GM19099 (cell line): ENCODE data around the gene JCAD.

Experiments used
- POLR2A ChIP-seq: IDR thresholded peaks from 3 replicates; pipeline ENCODE4 v1.6.1; 2011; ENCODE audit warnings: low read depth; ENCODE audit not compliant: insufficient read length; ENCODE audit errors: extremely low read depth

Gene JCAD

GRCh38 chr10:30083934-30084333 lies 24.5 kb upstream of the JCAD start:
- no peak for TF ChIP-seq POLR2A

DNA sequence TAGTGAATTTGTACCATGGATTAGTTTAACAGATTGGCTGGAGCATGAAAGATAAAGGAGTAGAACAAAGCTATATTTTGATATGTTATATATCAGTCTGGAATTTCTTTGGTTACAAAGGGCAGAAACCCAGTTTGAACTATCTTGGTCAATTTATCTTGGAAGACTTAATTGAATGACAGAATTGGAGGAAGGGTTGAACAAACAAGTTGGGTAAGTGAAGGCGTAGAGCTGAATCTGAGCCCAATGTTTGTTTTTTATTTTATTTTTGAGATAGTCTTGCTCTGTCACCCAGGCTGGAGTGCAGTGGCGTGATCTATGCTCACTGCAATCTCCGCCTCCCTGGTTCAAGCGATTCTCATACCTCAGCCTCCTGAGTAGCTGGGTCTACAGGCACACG lies 21.8 kb upstream of the JCAD start:
- TF ChIP-seq POLR2A = no peak

DNA sequence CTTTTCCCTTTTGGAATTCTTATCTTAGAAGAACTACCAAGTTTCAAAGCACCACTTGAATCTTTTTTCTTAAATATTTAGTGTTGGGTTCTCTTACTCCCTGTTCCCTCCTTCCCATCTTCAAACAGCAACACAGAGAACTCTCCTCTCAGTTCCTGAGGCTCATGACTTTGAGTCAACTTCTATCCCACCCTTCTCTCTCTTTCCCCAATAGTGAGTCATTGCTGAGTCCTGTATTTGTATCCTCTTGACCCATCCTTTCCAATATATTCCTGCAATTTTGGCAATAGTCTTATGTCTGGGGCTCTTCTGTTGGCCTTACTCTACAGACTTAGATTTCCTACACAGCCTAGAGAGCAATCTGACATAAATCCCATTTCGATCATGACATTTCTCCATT lies 20.8 kb upstream of the JCAD start:
- TF ChIP-seq POLR2A = no peak

DNA sequence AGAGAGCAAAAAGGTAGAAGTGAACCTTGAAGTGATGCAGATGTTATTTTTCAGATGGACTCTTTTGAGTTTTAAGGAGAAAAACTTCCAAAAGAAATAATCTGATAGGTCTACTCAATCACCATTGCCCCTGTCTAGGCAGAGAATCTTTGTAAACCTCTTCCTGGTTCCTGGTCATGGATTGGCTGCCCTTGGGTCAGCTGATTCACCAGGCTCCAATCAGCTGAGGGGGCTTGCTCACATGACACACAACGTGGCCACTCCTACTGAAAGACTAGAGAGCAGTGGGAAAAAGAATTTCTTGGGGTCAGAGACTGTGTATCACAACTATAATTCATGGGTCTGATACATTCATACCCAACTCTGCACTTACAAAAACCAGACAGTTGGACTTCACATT lies 20.0 kb upstream of the JCAD start:
- no peak for TF ChIP-seq POLR2A

DNA sequence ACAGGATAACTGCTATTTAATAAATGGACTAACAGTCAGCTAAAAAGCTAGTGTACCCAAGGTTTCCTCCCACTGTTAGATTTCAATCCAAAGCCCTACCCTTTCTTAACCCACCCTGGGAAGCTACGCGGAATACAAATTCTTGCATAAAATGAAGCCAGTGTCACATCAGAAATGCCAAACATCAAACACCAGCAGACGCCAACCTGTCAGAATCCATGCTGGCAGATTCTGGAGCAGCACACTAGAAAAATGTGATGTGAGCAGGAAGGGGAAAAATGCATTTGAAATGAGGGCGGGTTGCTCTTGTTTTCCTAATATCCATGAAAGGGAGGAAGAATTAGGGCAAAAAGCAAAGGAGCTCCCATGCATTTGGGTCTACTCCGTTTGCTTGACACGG lies 16.1 kb upstream of the JCAD start:
- no peak for TF ChIP-seq POLR2A

DNA sequence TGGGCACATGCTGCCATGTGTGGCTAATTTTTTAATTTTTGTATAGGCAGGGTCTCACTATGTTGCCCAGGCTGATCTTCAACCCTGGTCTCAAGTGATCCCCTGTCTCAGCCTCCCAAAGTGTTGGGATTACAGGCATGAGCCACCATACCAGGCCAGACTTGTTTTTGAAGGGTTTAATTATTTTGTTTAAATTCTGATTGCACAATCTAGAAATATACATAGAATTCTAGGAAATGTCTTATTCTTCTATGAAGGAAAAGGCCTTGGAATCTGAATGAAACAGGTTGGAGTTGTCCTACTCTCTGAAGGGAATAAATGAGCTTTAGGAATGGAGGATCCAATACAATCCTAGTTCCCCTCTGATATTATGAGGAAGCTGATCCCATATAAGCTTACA lies 15.5 kb upstream of the JCAD start:
- no peak for TF ChIP-seq POLR2A

DNA sequence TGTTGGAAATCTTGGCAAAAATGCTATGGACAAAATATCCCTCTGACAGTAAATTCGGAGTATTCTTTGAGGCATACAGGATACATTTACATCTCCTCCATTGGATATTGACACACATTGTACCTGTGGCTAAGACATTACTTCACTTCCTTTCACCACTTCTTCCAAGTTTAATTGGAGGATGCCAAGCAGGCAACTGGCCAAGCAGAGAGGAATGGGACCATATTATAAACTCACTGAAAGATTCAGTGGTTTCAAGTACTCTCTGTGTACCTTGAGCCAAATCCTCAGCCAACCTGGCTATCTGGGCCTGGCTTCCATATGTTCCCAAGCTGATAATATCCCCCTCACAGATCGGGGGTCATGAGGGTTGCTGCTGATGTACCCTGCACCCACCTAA lies 14.7 kb upstream of the JCAD start:
- TF ChIP-seq POLR2A = no peak

DNA sequence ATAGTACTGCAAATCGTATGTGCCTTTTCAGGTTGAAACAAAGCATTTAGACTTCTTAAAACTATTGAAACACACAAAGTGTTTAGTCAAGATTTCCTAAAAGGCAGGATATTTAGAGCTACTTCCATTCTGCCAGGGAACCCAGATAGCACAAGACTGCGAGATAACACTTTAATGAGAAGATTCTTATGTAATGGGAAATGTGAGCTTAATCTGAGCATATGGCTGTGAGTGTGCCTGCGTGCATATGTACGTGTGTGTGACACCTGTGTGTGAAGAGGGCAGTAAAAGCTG lies 14.3 kb upstream of the JCAD start:
- no peak for TF ChIP-seq POLR2A

DNA sequence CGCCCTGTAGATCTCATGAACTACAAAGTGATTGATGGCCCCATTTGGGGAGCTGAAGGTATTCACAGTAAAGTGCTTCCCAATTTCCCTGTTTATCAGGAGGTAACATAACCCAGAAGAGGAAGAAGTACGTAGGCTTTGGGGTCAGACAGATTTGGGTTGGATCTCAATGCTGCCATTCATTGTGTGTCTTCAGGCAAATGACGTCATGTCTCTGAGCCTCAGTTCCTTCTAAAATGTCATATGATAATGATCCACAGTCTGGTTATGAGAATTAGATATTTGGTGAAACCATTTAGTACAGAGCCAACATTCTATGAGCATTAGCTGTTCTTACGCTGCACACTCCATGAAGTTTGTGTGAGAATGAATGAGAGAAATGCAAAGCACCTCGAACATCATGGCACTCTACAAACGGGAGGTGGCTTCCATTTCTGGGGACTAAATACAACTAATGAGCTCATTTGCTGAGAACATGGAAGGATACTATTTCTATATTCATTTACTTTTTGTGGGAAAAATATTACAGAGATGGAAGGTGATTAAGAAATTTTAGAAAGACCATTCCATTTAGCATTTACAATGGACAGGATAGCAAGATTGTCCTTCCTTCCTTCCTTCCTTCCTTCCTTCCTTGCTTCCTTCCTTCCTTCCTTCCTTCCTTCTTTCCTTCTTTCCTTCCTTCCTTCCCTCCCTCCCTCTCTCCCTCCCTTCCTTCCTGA lies 13.8 kb upstream of the JCAD start:
- TF ChIP-seq POLR2A = no peak

DNA sequence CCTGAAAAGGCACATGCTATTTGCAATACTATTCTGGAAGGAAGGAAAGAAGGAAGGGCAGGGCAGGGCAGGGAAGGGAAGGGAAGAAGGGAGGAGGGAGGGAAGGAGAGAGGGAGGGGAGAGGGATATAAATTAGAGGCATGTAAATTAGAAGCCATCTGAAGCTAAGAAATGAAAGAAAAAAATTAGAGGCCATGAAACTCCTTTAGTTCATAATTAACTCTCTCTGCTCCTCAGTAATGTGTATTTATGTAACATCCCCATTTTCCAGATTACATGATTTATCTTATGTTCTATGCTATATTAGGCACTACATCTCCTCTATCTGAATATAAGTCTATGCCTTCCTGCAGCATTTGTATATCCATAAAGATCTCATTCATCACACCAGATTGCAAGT lies 12.7 kb upstream of the JCAD start:
- no peak for TF ChIP-seq POLR2A

GRCh38 chr10:30070001-30070685 lies 10.8 kb upstream of the JCAD start:
- no peak for TF ChIP-seq POLR2A

DNA sequence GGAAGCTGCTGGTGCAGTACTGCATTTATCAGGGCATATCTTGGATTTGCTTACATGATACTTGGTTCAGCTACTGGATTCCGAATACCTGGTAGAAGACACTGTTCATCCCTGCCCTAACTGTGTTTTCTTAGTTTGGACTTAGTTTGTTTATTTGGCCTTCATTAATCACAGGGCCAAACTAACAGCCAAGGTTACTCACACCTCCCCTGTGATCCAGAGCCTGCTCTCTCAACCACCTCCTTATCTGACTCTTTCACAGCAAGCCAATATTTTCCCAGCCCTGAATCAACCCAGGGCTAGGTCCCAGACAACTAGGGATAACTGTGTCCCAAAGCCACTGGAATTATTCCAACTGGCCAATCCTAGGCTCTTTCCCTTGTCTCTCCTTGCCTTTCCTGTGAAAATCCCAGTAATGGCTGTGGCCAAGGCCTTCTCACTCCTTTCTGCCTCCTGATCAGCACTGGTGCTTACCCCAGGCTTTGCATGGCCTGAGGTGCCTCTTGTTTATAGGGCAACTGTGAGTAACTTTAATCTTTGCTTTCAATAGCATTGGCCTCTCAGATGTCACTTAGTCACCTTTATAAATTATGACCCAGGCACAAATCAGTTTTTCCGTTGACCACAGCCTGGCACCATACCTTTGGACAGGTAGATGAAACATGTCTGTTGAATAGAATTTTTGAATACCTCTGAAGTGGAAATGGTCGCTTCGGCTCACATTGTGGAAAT lies 9.3 kb upstream of the JCAD start:
- TF ChIP-seq POLR2A = no peak

GRCh38 chr10:30063099-30063498 lies 3.7 kb upstream of the JCAD start:
- TF ChIP-seq POLR2A = no peak

DNA sequence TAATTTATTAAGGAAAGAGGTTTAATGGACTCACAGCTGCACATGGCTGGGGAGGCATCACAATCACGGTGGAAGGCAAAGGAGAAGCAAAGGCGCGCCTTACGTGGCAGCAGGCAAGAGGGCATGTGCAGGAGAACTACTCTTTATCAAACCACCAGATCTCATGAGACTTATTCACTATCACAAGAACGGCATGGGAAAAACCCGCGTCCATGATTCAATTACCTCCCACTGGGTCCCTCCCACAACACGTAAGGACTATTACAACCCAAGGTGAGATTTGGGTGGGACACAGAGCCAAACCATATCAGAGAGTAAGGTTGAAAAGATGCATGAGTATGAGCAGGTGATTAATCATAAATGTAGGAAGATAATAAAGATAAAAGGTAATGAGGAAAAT lies 3.2 kb upstream of the JCAD start:
- no peak for TF ChIP-seq POLR2A

DNA sequence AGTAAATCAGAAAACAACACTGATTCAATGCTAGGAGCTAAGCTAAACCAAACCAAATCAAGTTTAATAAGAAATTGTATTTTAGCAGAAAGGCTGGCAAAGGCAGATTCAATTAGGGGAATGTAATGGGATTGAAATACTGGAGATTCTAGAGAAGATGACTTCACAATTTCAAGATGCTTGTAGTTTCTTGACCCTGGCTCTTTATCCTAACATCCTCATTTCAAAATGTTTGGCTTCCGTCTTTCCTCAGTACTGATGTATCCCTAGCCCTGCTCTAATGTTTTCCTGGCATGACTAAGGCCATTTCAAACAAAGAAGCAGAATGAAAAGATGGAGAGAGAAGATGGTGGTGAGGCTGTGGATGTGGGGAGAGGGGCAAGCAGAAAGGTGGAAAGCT lies 2.7 kb upstream of the JCAD start:
- no peak for TF ChIP-seq POLR2A

- no peak for TF ChIP-seq POLR2A
These were observed 735 bp downstream of the JCAD start for GRCh38 chr10:30058570-30059132.
